ENCODE data around the gene OR2H1. TPM values are rescaled to one million over a fixed set of nuclear protein-coding genes. Genes with fewer than 3 reads are reported as not detected.

The OR2H1 gene
- total and polyA plus RNA-seq, 2 donors (not counting 1 experiment from before 2014, with no cell fraction given): not detected

GRCh38 chr6:29510202-29510601 is 53.2 kb downstream of the OR2H1 start:
- H3K9me3 Mint-ChIP-seq (ENCODE audit: insufficient read depth): no peaks in the 10 kb centered on the region
- ATAC-seq (ENCODE audit: low read depth) (no peak), DNase-seq (no peak)
- POLR2A ChIA-PET: no interaction called here
- intact Hi-C loops (cut with micrococcal nuclease): no loop called here
- CTCF ChIA-PET: no interaction called here
- H4K20me1 ChIP-seq (ENCODE audit: control insufficient read depth, insufficient read depth, low read length, poor library complexity, severe bottlenecking): no peaks in the 10 kb centered on the region
- TF ChIP-seq EZH2 (IDR thresholded peaks at IDR 0.05; ENCODE audit: borderline replicate concordance, insufficient read depth, low read depth, low read length, poor library complexity, severe bottlenecking): no peak
- TF ChIP-seq, protein P1, sequence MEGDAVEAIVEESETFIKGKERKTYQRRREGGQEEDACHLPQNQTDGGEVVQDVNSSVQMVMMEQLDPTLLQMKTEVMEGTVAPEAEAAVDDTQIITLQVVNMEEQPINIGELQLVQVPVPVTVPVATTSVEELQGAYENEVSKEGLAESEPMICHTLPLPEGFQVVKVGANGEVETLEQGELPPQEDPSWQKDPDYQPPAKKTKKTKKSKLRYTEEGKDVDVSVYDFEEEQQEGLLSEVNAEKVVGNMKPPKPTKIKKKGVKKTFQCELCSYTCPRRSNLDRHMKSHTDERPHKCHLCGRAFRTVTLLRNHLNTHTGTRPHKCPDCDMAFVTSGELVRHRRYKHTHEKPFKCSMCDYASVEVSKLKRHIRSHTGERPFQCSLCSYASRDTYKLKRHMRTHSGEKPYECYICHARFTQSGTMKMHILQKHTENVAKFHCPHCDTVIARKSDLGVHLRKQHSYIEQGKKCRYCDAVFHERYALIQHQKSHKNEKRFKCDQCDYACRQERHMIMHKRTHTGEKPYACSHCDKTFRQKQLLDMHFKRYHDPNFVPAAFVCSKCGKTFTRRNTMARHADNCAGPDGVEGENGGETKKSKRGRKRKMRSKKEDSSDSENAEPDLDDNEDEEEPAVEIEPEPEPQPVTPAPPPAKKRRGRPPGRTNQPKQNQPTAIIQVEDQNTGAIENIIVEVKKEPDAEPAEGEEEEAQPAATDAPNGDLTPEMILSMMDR (IDR thresholded peaks at IDR 0.05): no peak
- 88% methylated on average over 1 of the region's 4 CpGs for WGBS (ENCODE audit: insufficient coverage)
- no peak overlapping the region for H3K4me2 ChIP-seq (replicated peaks; ENCODE audit: low read depth, low read length, poor library complexity, severe bottlenecking)
- no peaks in the 10 kb centered on the region for H3K4me1 ChIP-seq (ENCODE audit: control insufficient read depth in 2 of 2, insufficient read depth in 2 of 2, low read length in 2 of 2)
- no peaks in the 10 kb centered on the region for H3K79me2 ChIP-seq (ENCODE audit: control insufficient read depth, insufficient read depth, low read length)
- no peak overlapping the region for H3K27ac Mint-ChIP-seq
- no peak overlapping the region for H3K4me3 Mint-ChIP-seq
- no peak overlapping the region for H3K27ac ChIP-seq (ENCODE audit: low read length in 2 of 2)
- no peak overlapping the region for H2AFZ ChIP-seq (ENCODE audit: insufficient read depth, low read depth, low read length, poor library complexity, severe bottlenecking)
- no peaks in the 10 kb centered on the region for H3K4me1 Mint-ChIP-seq
- H3K9me3 ChIP-seq (ENCODE audit: control extremely low read depth in 1 of 3, control insufficient read depth in 2 of 3, insufficient read depth in 1 of 3, low read length in 2 of 3): no peaks in the 10 kb centered on the region
- H3K4me3 ChIP-seq (ENCODE audit: control extremely low read depth in 1 of 5, extremely low read depth in 1 of 5, insufficient read depth in 1 of 5, low read depth in 2 of 5, low read length in 4 of 5): no peak overlapping the region
- H3K27me3 Mint-ChIP-seq: peaks cover 7% of the 10 kb centered on the region
- H3K36me3 ChIP-seq (replicated peaks in 1 of 2; ENCODE audit: control extremely low read depth in 1 of 2, control insufficient read depth in 1 of 2, extremely low read depth in 1 of 2, insufficient read depth in 2 of 2, low read length in 1 of 2): no peaks in the 10 kb centered on the region
- H3K27me3 ChIP-seq (replicated peaks in 1 of 4; ENCODE audit: control extremely low read depth in 1 of 4, control insufficient read depth in 3 of 4, insufficient read depth in 4 of 4, low read length in 3 of 4): no peaks in the 10 kb centered on the region
- H3K9ac ChIP-seq (ENCODE audit: low read length): no peak overlapping the region

- POLR2A ChIA-PET: no interaction called here
- H2AFZ ChIP-seq (ENCODE audit: insufficient read depth, low read depth, low read length, poor library complexity, severe bottlenecking): no peak overlapping the region
- H3K27me3 ChIP-seq (replicated peaks in 1 of 4; ENCODE audit: control extremely low read depth in 1 of 4, control insufficient read depth in 3 of 4, insufficient read depth in 4 of 4, low read length in 3 of 4): no peaks in the 10 kb centered on the region
- no peaks in the 10 kb centered on the region for H3K36me3 ChIP-seq (replicated peaks in 1 of 2; ENCODE audit: control extremely low read depth in 1 of 2, control insufficient read depth in 1 of 2, extremely low read depth in 1 of 2, insufficient read depth in 2 of 2, low read length in 1 of 2)
- intact Hi-C loops (cut with micrococcal nuclease): no loop called here
- no peak overlapping the region for H3K27ac Mint-ChIP-seq
- 84% methylated on average over 2 of the region's 2 CpGs for WGBS (ENCODE audit: insufficient coverage)
- no peak overlapping the region for H3K27ac ChIP-seq (ENCODE audit: low read length in 2 of 2)
- H3K9me3 Mint-ChIP-seq (ENCODE audit: insufficient read depth): no peaks in the 10 kb centered on the region
- no peaks in the 10 kb centered on the region for H3K4me1 ChIP-seq (ENCODE audit: control insufficient read depth in 2 of 2, insufficient read depth in 2 of 2, low read length in 2 of 2)
- no peaks in the 10 kb centered on the region for H3K9me3 ChIP-seq (ENCODE audit: control extremely low read depth in 1 of 3, control insufficient read depth in 2 of 3, insufficient read depth in 1 of 3, low read length in 2 of 3)
- H3K27me3 Mint-ChIP-seq: peaks cover 8% of the 10 kb centered on the region
- CTCF ChIA-PET: no interaction called here
- H3K4me2 ChIP-seq (replicated peaks; ENCODE audit: low read depth, low read length, poor library complexity, severe bottlenecking): no peak overlapping the region
- H3K9ac ChIP-seq (ENCODE audit: low read length): no peak overlapping the region
- no peaks in the 10 kb centered on the region for H3K4me1 Mint-ChIP-seq
- DNase-seq (no peak), ATAC-seq (ENCODE audit: low read depth) (no peak)
- no peaks in the 10 kb centered on the region for H3K79me2 ChIP-seq (ENCODE audit: control insufficient read depth, insufficient read depth, low read length)
- no peaks in the 10 kb centered on the region for H4K20me1 ChIP-seq (ENCODE audit: control insufficient read depth, insufficient read depth, low read length, poor library complexity, severe bottlenecking)
- no peak overlapping the region for H3K4me3 Mint-ChIP-seq
- no peak for TF ChIP-seq EZH2 (IDR thresholded peaks at IDR 0.05; ENCODE audit: borderline replicate concordance, insufficient read depth, low read depth, low read length, poor library complexity, severe bottlenecking)
- no peak overlapping the region for H3K4me3 ChIP-seq (ENCODE audit: control extremely low read depth in 1 of 5, extremely low read depth in 1 of 5, insufficient read depth in 1 of 5, low read depth in 2 of 5, low read length in 4 of 5)
Observed at GRCh38 chr6:29510746-29511300, 53.9 kb downstream of the OR2H1 start.

Other genes with a start within 250 kb of the OR2H1 start
- gene OR14J1, start 155.5 kb upstream of the OR2H1 start, total RNA-seq: not detected in 2 replicates
- gene OR14J1, start 155.5 kb upstream of the OR2H1 start, polyA plus RNA-seq: not detected in 2 replicates
- gene OR5V1, start 88.3 kb upstream of the OR2H1 start, total RNA-seq: not detected in 2 replicates
- not detected in 2 replicates for gene OR5V1, start 88.3 kb upstream of the OR2H1 start, polyA plus RNA-seq
- gene OR12D3, start 81.9 kb upstream of the OR2H1 start, total RNA-seq: not detected in 2 replicates
- gene OR12D3, start 81.9 kb upstream of the OR2H1 start, polyA plus RNA-seq: not detected in 2 replicates
- gene OR12D2, start 61.5 kb upstream of the OR2H1 start, total RNA-seq: not detected in 2 replicates
- not detected in 2 replicates for gene OR12D2, start 61.5 kb upstream of the OR2H1 start, polyA plus RNA-seq
- not detected in 2 replicates for gene OR12D1, start 42.2 kb upstream of the OR2H1 start, total RNA-seq
- not detected in 2 replicates for gene OR12D1, start 42.2 kb upstream of the OR2H1 start, polyA plus RNA-seq
- gene OR10C1, start 17.8 kb upstream of the OR2H1 start, total RNA-seq: not detected in 2 replicates
- not detected in 2 replicates for gene OR10C1, start 17.8 kb upstream of the OR2H1 start, polyA plus RNA-seq
- gene OR11A1, start 84 bp upstream of the OR2H1 start, total RNA-seq: not detected in 2 replicates
- not detected in 2 replicates for gene OR11A1, start 84 bp upstream of the OR2H1 start, polyA plus RNA-seq
- gene MAS1L, start 30.8 kb downstream of the OR2H1 start, total RNA-seq: not detected in 2 replicates
- gene MAS1L, start 30.8 kb downstream of the OR2H1 start, polyA plus RNA-seq: not detected in 2 replicates
- not detected in 2 replicates for gene UBD, start 102.6 kb downstream of the OR2H1 start, total RNA-seq
- gene UBD, start 102.6 kb downstream of the OR2H1 start, polyA plus RNA-seq: not detected in 2 replicates
- gene OR2H2, start 128.0 kb downstream of the OR2H1 start, total RNA-seq: not detected in 2 replicates
- not detected in 2 replicates for gene OR2H2, start 128.0 kb downstream of the OR2H1 start, polyA plus RNA-seq
- gene GABBR1, start 176.0 kb downstream of the OR2H1 start, total RNA-seq: 188 and 198 TPM in 2 replicates
- 241 and 246 TPM in 2 replicates for gene GABBR1, start 176.0 kb downstream of the OR2H1 start, polyA plus RNA-seq
- not detected in 2 replicates for gene MOG, start 199.9 kb downstream of the OR2H1 start, total RNA-seq
- gene MOG, start 199.9 kb downstream of the OR2H1 start, polyA plus RNA-seq: not detected in 2 replicates
- gene ZFP57, start 224.0 kb downstream of the OR2H1 start, total RNA-seq: 5.0 and 5.1 TPM in 2 replicates
- 0.39 and 2.3 TPM in 2 replicates for gene ZFP57, start 224.0 kb downstream of the OR2H1 start, polyA plus RNA-seq

Data from B cell (primary cell).